Ascending aorta (tissue), 2 donors: Measurements from ENCODE around the gene TTC1. TPM values are rescaled to one million over a fixed set of nuclear protein-coding genes. Genes with fewer than 3 reads are reported as not detected.

ENCODE experiments used
- DNase-seq, 2 donors: peaks; one replicate each; pipeline ENCODE4 v3.0.0-alpha.2; 2019; ENCODE audit warnings: low spot score in 2 of 2
- H3K27ac ChIP-seq, 2 donors: fragments of 200-600 bp; sonication (generic); one replicate each; pipeline ENCODE4 v1.5.1; 2016 to 2017; ENCODE audit warnings: mild to moderate bottlenecking in 1 of 2
- H3K27me3 ChIP-seq: fragments of 200-600 bp; sonication (generic); one replicate; pipeline ENCODE4 v1.5.1; 2017
- H3K36me3 ChIP-seq, 2 donors: fragments of 200-600 bp; sonication (generic); one replicate each; pipeline ENCODE4 v1.5.1; 2016
- H3K4me1 ChIP-seq, 2 donors: fragments of 200-600 bp; sonication (generic); one replicate each; pipeline ENCODE4 v1.5.1; 2016 to 2017; ENCODE audit warnings: mild to moderate bottlenecking in 1 of 2
- H3K4me3 ChIP-seq, 2 donors: fragments of 200-600 bp; sonication (generic); one replicate each; pipeline ENCODE4 v1.5.1; 2016 to 2017; ENCODE audit warnings: mild to moderate bottlenecking in 1 of 2
- H3K9me3 ChIP-seq, 2 donors: fragments of 200-600 bp; sonication (generic); one replicate each; pipeline ENCODE4 v1.5.1; 2016
- CTCF ChIP-seq, 3 experiments: fragments of 200-600 bp in 2 of 3; fragments of 450-650 bp in 1 of 3; sonication (generic) in 2 of 3; IDR thresholded peaks; one replicate each; pipeline ENCODE4 v1.5.1; 2016 to 2019; ENCODE audit warnings: antibody characterized with exemption in 3 of 3, mild to moderate bottlenecking in 1 of 3, moderate library complexity in 1 of 3
- intact Hi-C: fragments of 100-400 bp; cut with DNase I; formaldehyde crosslinking; loops from one replicate; pipeline ENCODE4 v1.15.1; 2023
- total RNA-seq: library from RNA; depleted of rRNA; stranded (reverse); fragments of >200 nt; gene quantifications from one replicate; pipeline ENCODE4 v1.1.0, GENCODE V29; 2016

The TTC1 gene
- total RNA-seq, 1 donor from 2014 or later: 13.7 TPM

GRCh38 chr5:160040471-160040835 lies 31.5 kb downstream of the TTC1 start:
- H3K36me3 ChIP-seq: peaks cover 16 to 69% of the 10 kb centered on the region in 2 donors
- no peak overlapping the region for H3K4me3 ChIP-seq
- H3K4me1 ChIP-seq: no peaks in the 10 kb centered on the region
- intact Hi-C loops: no loop called here
- no peak overlapping the region for H3K27ac ChIP-seq
- no peak for TF ChIP-seq CTCF (IDR thresholded peaks at IDR 0.05)
- DNase-seq: no peak
- H3K9me3 ChIP-seq: no peaks in the 10 kb centered on the region
- H3K27me3 ChIP-seq: no peaks in the 10 kb centered on the region

GRCh38 chr5:160042671-160043070 lies 33.7 kb downstream of the TTC1 start:
- TF ChIP-seq CTCF (IDR thresholded peaks at IDR 0.05): no peak
- DNase-seq: no peak
- Histone ChIP-seq H3K4me3 (no peak overlapping the region), H3K27me3 (no peaks in the 10 kb centered on the region), H3K27ac (no peak overlapping the region), H3K36me3 (peaks cover 19 to 52% of the 10 kb centered on the region in 2 donors), H3K4me1 (no peaks in the 10 kb centered on the region), H3K9me3 (no peaks in the 10 kb centered on the region)
- intact Hi-C loops: no loop called here

DNA sequence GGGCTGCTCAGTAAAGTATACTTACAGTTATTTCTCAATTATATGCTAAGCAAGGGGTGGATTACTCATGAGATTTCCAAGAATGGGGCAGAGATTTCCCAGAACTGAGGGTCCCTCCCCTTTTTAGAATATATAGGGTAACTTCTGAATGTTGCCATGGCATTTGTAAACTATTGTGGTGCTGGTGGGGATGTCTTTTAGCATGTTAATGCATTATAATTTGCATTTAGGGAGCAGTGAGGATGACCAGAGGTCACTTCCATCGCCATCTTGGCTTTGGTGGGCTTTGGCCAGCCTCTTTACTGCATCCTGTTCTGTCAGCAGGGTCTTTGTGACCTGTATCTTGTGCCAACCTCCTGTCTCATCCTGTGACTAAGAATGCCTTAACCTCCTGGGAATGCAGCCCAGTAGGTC lies 35.5 kb downstream of the TTC1 start:
- peaks cover 19 to 40% of the 10 kb centered on the region in 2 donors for H3K36me3 ChIP-seq
- TF ChIP-seq CTCF (IDR thresholded peaks at IDR 0.05): no peak
- H3K9me3 ChIP-seq: no peaks in the 10 kb centered on the region
- no peaks in the 10 kb centered on the region for H3K27me3 ChIP-seq
- no peak for DNase-seq
- H3K4me3 ChIP-seq: no peak overlapping the region
- intact Hi-C loops: no loop called here
- H3K4me1 ChIP-seq: no peaks in the 10 kb centered on the region
- H3K27ac ChIP-seq: no peak overlapping the region

GRCh38 chr5:160044967-160045366 lies 36.0 kb downstream of the TTC1 start:
- no peaks in the 10 kb centered on the region for H3K27me3 ChIP-seq
- no peaks in the 10 kb centered on the region for H3K4me1 ChIP-seq
- intact Hi-C loops: no loop called here
- H3K27ac ChIP-seq: no peak overlapping the region
- DNase-seq: no peak
- no peak overlapping the region for H3K4me3 ChIP-seq
- no peak for TF ChIP-seq CTCF (IDR thresholded peaks at IDR 0.05)
- peaks cover 23 to 41% of the 10 kb centered on the region in 2 donors for H3K36me3 ChIP-seq
- H3K9me3 ChIP-seq: no peaks in the 10 kb centered on the region

GRCh38 chr5:160047423-160047822 lies 38.5 kb downstream of the TTC1 start:
- Histone ChIP-seq H3K9me3 (no peaks in the 10 kb centered on the region), H3K4me3 (no peak overlapping the region), H3K36me3 (peaks cover 32 to 42% of the 10 kb centered on the region in 2 donors), H3K4me1 (no peaks in the 10 kb centered on the region), H3K27me3 (no peaks in the 10 kb centered on the region), H3K27ac (no peak overlapping the region)
- TF ChIP-seq CTCF (IDR thresholded peaks at IDR 0.05): no peak
- DNase-seq: no peak
- intact Hi-C loops: no loop called here

DNA sequence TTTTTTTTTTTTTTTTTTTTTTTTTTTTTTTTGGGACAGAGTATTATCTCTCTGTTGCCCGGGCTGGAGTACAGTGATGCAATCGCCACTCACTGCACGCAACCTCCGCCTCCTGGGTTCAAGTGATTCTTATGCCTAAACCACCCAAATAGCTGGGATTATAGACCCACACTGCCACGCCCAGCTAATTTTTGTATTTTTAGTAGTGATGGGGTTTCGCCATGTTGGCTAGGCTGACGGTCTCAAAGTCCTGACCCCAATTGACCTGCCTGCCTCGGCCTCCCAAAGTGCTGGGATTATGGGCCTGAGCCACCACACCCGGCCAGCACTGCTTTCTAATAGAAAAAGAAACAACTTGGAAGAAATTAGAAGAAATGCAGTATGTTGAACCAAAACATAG lies 39.2 kb downstream of the TTC1 start:
- Histone ChIP-seq H3K4me3 (no peak overlapping the region), H3K4me1 (no peaks in the 10 kb centered on the region), H3K9me3 (no peaks in the 10 kb centered on the region), H3K27ac (no peak overlapping the region), H3K36me3 (peaks cover 36 to 46% of the 10 kb centered on the region in 2 donors), H3K27me3 (no peaks in the 10 kb centered on the region)
- intact Hi-C loops: no loop called here
- no peak for TF ChIP-seq CTCF (IDR thresholded peaks at IDR 0.05)
- no peak for DNase-seq
